ENCODE data around the gene HGFAC. TPM values are rescaled to one million over a fixed set of nuclear protein-coding genes. Genes with fewer than 3 reads are reported as not detected.
"Not testable (repeated sequence)": the region's sequence is repeated elsewhere in the genome, so short reads cannot be mapped to it uniquely, and the experiment has no call there.

Gene HGFAC
- total and polyA plus RNA-seq, 2 of the 13 experiments (the other 11 are each of a cell fraction or from before 2014, with no cell fraction given) = 8.5 to 63.6 TPM

DNA sequence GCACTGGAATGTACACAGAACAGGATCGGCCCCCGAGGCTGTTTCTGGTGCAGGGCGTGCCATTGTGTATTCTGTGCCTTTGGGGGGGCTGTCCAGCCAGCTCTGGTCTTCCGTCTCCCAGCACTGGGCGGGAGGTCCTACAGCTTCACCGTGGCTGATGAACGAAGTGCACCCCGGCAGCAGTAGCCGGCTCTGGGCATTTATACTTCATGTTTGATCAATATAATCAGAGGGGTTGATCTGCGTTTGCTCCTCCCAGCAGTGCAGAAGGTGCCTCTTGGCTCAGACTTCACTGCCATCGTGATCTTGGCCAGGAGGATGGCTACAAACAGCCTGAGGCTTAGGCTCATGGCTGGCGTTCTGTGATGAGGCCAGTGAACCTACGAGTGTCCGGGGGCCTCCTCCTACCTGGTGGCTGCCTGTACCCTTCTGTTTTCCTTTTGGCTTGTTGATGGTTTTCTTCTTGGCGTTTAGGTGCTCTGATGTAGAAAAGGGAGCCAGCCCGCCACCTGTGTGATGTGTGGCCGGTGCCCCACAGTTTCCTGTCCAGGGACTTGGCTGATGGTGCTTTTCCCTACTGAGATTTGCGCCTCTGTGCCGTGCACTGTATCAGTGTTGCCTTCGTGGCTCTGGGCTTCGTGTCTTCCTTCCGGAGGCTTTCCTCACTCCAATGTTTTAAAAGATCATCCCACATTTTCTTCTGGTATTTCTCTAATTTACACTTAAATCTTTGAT, 31.2 kb upstream of the HGFAC start:
- in situ Hi-C loops (cut with HindIII; ENCODE audit: extremely low pct_ligation_motif_present, low pct_unique_long_range_greater_than_20kb) = no loop called here
- CTCF ChIA-PET (ENCODE audit: low intra/inter-chr PET ratio, low total read pairs) = no interaction called here
- Histone ChIP-seq H3K4me2 (ENCODE audit: low read depth, low read length) (no peak overlapping the region), H3K9ac (ENCODE audit: insufficient read depth, low read depth, low read length) (no peak overlapping the region), H3K27ac (ENCODE audit: extremely low read length, insufficient read depth, low read length) (no peak overlapping the region), H4K20me1 (ENCODE audit: insufficient read depth, low read length) (no peaks in the 10 kb centered on the region), H3K27me3 (ENCODE audit: control insufficient read depth in 1 of 2, insufficient read depth in 2 of 2, low read length in 2 of 2) (no peaks in the 10 kb centered on the region), H3K9me3 (ENCODE audit: low read length) (no peaks in the 10 kb centered on the region), H2AFZ (ENCODE audit: low read length) (no peak overlapping the region), H3K4me1 (ENCODE audit: insufficient read depth, low read length) (peaks cover 50% of the 10 kb centered on the region), H3K4me3 (replicated peaks in 1 of 3; ENCODE audit: insufficient read depth in 1 of 3, low read depth in 2 of 3, low read length in 3 of 3) (no peak overlapping the region), H3K79me2 (ENCODE audit: insufficient read depth, low read length) (peaks cover 20% of the 10 kb centered on the region), H3K36me3 (replicated peaks in 1 of 2; ENCODE audit: control insufficient read depth in 1 of 2, insufficient read depth in 2 of 2, low read length in 2 of 2) (peaks cover 2 to 4% of the 10 kb centered on the region in 2 experiments; a peak in 3 of 5 replicates)
- POLR2A ChIA-PET = interaction anchor here (1.1 kb wide), 1 partner anchor 26 kb away, joined by 5 read pairs; no protein-coding TSS in a partner anchor
- intact Hi-C loops (cut with micrococcal nuclease; ENCODE audit: unreplicated experiment) = no loop called here
- DNase-seq (ENCODE audit: low spot score) = no peak
- FAIRE-seq = no peak
- WGBS (ENCODE audit: low lambda C conversion rate) = 94% methylated on average over 15 of the region's 22 CpGs
- no peak for ATAC-seq
- no TSS peak for BruUV-seq (replicated peaks)
- TF ChIP-seq ZNF3 (CRISPR knock-in tag; IDR thresholded peaks at IDR 0.05) (no peak), RXRA (CRISPR knock-in tag; IDR thresholded peaks at IDR 0.05) (no peak), HNRNPK (IDR thresholded peaks at IDR 0.05; ENCODE audit: low read depth, low read length, poor library complexity, severe bottlenecking) (no peak)

DNA sequence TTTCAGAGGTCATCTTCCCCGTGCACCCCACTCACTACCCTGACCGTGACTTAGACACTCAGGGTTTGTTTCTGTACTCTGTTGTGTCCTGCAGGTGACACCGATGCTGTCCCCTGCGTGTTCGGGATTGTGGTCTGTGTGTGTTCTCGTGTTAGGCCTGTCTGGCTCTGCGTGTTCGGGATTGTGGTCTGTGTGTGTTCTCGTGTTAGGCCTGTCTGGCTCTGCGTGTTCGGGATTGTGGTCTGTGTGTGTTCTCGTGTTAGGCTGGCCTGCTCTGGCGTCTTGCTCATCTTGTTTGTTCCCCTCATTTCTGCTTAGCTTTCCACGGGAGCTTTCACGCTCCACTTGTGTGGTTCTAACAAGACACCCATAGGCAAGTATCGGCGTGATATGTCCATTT, 30.6 kb upstream of the HGFAC start:
- H3K4me2 ChIP-seq (ENCODE audit: low read depth, low read length); in situ Hi-C loops (cut with HindIII; ENCODE audit: extremely low pct_ligation_motif_present, low pct_unique_long_range_greater_than_20kb); FAIRE-seq; H3K27ac ChIP-seq (ENCODE audit: extremely low read length, insufficient read depth, low read length); POLR2A ChIA-PET; H4K20me1 ChIP-seq (ENCODE audit: insufficient read depth, low read length); H3K27me3 ChIP-seq (ENCODE audit: control insufficient read depth in 1 of 2, insufficient read depth in 2 of 2, low read length in 2 of 2); H2AFZ ChIP-seq (ENCODE audit: low read length); H3K4me3 ChIP-seq (replicated peaks in 1 of 3; ENCODE audit: insufficient read depth in 1 of 3, low read depth in 2 of 3, low read length in 3 of 3); intact Hi-C loops (cut with micrococcal nuclease; ENCODE audit: unreplicated experiment); DNase-seq (ENCODE audit: low spot score); ATAC-seq; H3K9ac ChIP-seq (ENCODE audit: insufficient read depth, low read depth, low read length); H3K9me3 ChIP-seq (ENCODE audit: low read length); CTCF ChIA-PET (ENCODE audit: low intra/inter-chr PET ratio, low total read pairs); BruUV-seq (replicated peaks): not testable (repeated sequence)
- Histone ChIP-seq H3K79me2 (ENCODE audit: insufficient read depth, low read length) (peaks cover 20% of the 10 kb centered on the region), H3K4me1 (ENCODE audit: insufficient read depth, low read length) (peaks cover 46% of the 10 kb centered on the region), H3K36me3 (replicated peaks in 1 of 2; ENCODE audit: control insufficient read depth in 1 of 2, insufficient read depth in 2 of 2, low read length in 2 of 2) (peaks cover 4 to 10% of the 10 kb centered on the region in 2 experiments; a peak in 3 of 5 replicates)
- 0 out of 2 replicates have a peak, but pooled peaks have one; percentile 35 for TF ChIP-seq EEA1 (CRISPR knock-in tag; IDR thresholded peaks at IDR 0.05; ENCODE audit: borderline replicate concordance)
- 97% methylated on average over 17 of the region's 17 CpGs for WGBS (ENCODE audit: low lambda C conversion rate)

Data from HepG2 (cell line).